Hypothalamus (tissue), 51 donors: ENCODE measurements around the gene COL6A1.
"Not testable (repeated sequence)": the region's sequence is repeated elsewhere in the genome, so short reads cannot be mapped to it uniquely, and the experiment has no call there.

Source experiments
- DNase-seq, 51 donors: peaks; one replicate each; lab custom pipeline; 2025; lab: John Stamatoyannopoulos, UW

Gene COL6A1

DNA sequence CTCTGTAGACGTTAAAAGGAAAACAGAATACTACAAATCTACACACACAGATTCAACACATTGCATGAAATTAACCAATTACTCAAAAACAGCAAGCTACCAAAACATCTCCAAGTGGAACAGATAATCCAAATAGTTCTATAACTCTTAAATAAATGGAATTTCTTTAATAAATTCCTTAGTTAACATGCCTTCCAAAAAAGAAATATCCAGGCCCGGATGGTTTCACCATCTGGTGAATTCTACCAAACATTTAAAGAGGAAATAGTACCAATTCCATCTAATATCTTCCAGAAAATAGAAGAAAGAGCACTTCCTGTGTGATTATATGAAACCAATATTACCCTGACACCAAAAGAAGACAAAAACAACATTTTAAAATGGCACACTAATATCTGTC, 63.6 kb downstream of the COL6A1 start:
- no peak for DNase-seq

GRCh38 chr21:46046471-46046870, 64.9 kb downstream of the COL6A1 start:
- DNase-seq = no peak

- DNase-seq = not testable (repeated sequence)
Observed at GRCh38 chr21:46046906-46047305, 65.3 kb downstream of the COL6A1 start.

DNA sequence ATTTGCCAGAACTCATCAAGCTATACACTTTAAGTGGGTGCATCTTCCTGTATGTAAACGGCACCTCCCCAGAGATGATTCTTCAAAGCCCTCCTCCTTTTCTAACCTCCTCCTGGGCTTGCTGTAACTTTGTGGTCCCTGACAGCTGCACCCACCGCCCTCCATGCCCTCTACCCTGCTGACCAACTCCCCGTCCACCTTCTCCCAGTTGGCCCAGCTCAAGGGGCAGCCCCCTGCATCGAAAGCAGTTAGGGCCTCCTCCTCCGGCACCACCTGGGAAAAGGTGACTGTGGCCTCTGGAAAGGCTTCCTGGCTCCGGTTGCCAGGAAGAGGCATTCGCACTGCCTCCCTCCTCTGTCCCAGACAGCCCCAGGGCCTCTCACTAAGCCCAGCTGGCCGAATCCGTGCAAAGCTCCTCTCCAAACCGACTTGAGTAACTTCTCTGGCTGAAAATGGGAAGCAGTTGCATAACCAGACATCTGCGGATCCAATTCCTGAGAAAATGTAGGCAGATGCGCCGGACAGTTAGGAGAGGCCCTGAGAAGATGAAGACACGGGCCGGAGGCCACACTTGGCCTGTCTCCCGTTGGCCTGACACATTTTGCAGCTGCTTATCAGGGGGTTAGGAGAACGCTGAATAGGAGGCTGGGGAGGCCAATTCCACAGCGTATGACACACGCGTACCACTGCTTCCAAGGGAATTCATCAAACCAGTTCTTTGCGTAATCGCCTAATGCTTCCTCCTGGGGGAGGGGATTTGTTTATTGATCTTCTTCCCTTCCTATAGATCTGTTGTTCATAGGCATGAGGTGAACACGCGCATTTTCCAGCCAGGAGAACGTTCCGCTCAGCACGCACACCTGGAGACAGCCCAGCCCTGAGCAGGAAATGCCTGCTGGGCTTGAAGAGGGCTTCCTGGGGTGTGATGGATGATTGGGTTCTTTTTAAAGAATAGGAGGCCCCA, 67.6 kb downstream of the COL6A1 start:
- DNase-seq = no peak

DNA sequence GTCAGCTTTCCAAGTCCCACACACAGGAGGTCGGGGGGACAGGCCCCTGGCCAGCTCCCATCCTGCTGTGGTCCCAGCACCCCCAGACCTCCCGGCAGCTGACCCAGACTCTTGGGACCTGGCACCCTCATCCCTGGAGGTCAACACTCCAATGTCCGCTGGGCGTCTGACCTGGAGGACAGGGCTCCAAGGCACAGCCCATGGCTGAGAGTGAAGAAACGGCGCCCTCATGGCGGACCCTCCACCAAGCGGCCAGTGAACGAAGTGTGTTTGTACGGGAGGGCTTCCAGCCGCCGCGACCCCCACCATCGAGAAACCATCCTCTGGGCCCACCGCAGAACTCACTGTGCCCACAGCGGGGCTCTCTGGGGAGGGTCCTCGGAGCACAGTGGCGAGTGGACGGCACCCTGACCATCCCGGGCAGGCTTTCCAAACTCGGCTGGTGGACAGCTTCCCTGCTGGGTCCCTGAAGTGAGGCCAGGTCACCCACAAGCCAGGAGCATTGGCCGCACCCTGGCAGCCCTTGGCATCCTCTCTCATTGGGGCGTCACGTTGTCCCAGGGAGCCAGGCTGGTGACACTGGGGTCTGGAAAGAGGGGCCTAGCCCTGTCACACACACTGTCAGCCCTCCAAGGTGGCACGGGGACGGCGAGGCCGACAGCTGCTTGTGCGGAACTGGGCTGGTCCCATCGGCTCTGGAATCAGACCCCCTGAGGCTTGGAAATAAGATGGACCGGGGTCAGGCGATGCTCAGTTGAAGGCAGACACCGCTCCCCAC, 68.5 kb downstream of the COL6A1 start:
- DNase-seq = no peak

- DNase-seq = no peak
Observed at GRCh38 chr21:46050668-46051378, 69.3 kb downstream of the COL6A1 start.

DNA sequence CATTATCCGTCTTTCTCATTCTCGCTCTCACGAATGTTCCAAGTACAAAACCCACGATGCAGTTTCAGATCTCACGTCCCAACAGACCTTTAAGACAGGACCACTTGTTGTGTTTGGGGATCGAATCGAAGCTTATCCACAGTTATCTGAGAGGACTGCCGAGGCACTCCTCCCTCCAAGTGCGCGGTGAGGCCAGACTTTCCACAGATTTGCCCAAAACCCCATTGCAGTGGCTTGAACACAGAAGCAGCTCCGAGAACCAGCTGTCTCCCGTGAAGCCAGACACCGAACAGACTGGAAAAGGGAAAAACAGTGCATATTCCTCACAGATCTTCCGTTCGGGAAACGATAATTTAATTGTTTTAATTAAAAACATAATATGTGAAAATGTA, 69.8 kb downstream of the COL6A1 start:
- DNase-seq = no peak

DNA sequence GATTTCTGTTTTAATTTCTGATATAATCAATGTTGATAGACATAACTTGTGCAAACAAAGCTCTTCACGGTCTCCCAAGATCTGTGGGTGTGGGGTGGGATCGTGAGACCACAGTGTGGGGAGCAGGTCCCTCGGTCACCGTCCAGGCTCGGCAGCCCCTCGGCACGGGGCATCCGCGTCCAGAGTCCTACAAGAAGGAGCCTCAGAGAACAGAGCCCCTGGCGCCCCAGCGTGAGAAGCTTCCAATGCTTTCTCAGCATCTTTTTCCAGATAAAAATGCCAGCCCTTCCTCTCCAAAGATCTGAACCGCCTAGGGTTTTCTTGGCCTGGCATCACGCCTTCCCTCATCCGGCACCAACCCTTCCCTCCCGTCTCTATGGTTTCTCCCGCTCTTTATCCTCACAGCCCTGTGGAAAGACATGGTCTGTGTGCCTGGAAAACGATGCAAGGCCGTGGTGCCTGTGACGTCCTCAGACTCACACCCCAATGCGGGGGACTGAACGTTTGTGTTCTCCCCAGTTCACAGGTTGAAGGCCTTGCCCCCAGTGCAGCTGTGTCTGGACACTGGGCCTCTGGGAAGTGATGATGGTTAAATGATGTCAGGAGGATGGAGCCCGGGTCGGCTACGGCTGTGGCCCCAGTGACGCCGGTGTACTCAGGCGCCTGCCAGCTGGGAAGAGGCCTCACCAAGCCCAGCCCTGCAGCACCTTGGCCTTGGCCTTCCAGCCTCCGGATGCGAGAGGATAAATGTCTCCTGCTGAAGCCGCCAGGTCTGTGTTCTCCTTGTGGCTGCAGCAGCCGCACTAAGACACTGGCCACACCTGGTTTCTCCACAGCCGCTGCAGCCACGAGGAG, 70.5 kb downstream of the COL6A1 start:
- DNase-seq = no peak

DNA sequence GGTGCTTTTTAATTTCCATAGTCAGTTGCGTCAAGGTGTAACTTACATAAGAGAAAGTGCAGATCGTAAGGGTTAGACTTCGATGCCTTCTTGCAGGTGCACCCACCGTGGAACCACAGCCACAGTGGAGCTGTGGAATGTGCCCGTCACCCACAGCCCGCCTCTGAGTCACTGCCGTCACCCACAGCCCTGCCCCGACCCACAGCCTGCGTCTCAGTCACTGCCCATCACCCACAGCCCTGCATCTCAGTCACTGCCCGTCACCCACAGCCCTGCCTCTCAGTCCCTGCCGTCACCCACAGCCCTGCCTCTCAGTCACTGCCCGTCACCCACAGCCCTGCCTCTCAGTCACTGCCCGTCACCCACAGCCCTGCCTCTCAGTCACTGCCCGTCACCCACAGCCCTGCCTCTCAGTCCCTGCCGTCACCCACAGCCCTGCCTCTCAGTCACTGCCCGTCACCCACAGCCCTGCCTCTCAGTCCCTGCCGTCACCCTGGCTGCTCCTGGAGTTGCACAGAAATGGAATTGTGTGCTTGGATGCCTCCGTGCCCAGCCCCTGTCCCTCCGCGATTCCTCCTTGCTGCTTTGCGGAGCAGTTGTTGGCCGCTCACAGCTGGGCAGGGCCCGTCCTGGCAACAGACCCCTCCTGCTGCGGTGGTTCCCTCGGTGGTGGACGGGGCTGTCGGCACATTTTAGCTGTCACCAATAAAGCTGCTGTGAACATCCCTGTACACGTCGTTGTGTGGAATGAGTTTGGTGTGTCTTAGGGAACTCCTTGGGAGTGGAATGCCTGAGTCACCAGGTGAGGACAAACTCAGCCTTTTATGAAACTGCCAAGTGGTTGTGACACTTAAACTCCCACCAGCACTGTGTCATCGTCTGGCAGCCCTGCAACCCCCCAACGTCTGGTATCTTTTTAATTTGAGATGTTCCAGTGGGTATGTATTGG, 71.4 kb downstream of the COL6A1 start:
- peak in 3 of 51 donors; percentile 3 to 20 (median 11) for DNase-seq

DNA sequence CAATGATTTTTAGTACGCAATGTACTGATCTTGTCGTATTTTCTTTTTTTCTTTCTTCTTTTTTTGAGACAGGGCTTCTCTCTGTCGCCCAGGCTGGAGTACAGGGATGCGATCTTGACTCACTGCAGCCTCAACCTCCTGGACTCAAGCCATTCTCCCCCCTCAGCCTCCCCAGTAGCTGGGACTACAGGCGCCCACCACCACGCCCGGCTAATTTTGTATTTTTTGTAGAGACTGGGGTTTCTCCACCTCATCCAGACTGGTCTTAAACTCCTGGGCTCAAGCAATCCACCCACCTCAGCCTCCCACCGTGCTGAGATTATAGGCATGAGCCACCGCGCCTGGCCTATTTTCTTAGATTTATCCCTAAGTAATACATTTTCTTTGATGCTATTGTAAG, 72.5 kb downstream of the COL6A1 start:
- DNase-seq = no peak

DNA sequence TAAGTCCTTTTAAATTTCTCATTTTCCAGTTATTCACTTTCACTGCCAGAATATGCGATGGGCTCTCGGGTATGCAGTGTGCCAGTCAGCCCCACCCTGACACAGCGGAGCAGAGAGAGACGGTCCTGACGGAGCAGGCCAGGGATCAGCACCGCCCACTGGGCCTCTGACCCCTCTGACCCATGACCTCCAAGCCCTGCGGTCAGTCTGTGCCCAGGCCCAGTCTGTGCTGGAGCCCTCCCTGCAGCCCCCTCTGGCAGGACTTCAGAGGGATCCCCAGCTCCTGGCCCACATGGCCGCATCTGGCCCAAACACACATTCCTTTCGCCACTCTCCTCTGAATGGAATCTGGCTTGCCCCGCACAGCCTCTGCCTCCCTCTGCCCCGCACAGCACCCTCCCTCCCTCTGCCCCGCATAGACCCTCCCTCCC, 72.9 kb downstream of the COL6A1 start:
- DNase-seq = no peak
